Esophagus muscularis mucosa (tissue), 3 donors: ENCODE results near the gene DEPDC5.

Source experiments
- CTCF ChIP-seq, 3 experiments: fragments of 200-600 bp in 2 of 3; fragments of 450-650 bp in 1 of 3; sonication (generic) in 2 of 3; IDR thresholded peaks; one replicate each; pipeline ENCODE4 v1.5.1; 2017 to 2019; ENCODE audit warnings: antibody characterized with exemption in 3 of 3, mild to moderate bottlenecking in 2 of 3, moderate library complexity in 1 of 3
- POLR2A ChIP-seq: fragments of 450-650 bp; IDR thresholded peaks from one replicate; pipeline ENCODE4 v1.6.1; 2017; ENCODE audit warnings: antibody characterized with exemption, moderate library complexity, mild to moderate bottlenecking, low read depth
- POLR2AphosphoS5 ChIP-seq, 2 donors: sonication (generic); formaldehyde crosslinking; IDR thresholded peaks; one replicate each; pipeline ENCODE4 v1.6.1; 2017; ENCODE audit warnings: antibody characterized with exemption in 2 of 2

- TF ChIP-seq CTCF (IDR thresholded peaks at IDR 0.05) (no peak), POLR2A (no peak), POLR2AphosphoS5 (IDR thresholded peaks at IDR 0.05) (no peak)
Measured at GRCh38 chr22:31715147-31715778, 38.6 kb upstream of the DEPDC5 start.
